NCI-H1436 (cell line): ENCODE results near the gene TMEM120A.

Source experiments
- DNase-seq: peaks from one replicate; lab custom pipeline; 2025; lab: John Stamatoyannopoulos, UW

Gene TMEM120A

DNA sequence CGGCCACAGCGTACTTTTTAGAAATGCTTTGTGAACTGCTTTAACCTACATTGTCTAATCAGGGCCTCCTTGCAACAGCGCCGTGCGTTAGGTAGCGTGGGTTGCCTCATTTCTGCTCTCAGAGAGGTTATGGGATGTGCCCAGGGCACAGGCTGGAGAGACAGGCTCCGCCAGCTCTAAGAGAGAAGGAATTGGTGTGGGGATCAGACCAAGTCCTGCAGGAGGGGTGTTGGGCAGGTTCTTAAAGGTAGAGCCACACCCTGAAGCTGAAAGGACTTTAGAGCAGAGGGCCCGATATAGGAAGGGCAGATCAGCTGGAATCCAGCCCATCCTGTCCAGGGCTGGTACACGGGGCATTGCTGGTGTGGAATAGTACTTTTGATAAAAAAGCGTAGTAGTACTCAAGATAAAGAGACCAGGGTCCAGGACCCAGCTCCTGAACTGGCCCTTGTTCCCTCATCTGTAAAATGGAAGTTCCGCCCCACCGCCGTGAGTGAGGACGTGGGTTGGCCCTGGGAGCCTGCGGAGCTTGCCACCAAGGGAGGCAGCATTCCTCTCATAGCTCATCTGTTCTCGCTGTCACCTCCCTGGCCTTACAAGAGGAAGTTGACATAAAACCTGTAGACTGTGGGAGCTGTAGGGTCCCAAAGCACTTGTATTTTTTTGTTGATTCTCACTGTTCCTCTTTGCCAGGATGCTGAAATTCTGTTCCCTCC, 37.2 kb downstream of the TMEM120A start:
- DNase-seq: no peak

DNA sequence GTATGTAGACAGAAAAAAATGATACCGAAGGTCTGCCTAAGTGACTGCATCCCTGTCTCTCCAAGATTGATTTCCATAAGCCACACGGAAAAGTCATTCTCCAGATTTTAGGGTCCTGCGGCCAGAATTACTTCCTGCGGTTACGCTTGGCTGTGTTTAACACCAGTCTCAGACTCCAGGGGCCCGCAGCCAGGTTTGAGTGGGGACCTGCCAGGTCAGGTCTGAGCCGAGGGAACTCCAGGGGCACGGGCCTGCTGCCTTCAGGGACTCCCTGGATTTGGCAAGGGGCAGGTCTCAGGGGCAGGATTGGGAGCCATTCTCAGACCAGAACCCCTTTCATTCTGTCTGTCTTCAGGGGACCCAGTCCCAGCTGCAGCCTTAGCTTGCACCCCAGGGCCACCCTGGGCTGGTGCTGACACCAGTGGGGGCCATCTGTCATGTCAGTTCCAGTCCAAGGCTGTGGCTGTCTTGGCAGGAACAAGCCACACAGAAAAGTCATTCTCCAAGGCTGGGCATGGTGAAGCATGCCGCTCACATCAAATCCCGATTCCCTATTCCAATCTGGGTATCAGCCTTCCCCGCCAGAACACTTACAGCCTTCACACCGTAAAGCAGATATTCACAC, 39.0 kb downstream of the TMEM120A start:
- no peak for DNase-seq

DNA sequence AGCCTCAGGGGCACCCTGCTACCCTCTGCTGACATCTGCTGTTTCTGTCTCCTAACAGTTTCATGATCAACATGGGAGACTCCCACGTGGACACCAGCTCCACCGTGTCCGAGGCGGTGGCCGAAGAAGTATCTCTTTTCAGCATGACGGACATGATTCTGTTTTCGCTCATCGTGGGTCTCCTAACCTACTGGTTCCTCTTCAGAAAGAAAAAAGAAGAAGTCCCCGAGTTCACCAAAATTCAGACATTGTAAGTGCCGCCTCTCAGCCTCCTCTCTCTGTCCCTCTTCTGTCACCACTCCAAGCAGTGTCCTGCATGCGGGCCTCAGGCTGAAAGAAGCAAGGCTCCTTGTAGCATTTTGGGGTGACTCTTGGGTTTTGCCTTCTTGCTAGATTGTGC, 40.5 kb downstream of the TMEM120A start:
- no peak for DNase-seq

DNA sequence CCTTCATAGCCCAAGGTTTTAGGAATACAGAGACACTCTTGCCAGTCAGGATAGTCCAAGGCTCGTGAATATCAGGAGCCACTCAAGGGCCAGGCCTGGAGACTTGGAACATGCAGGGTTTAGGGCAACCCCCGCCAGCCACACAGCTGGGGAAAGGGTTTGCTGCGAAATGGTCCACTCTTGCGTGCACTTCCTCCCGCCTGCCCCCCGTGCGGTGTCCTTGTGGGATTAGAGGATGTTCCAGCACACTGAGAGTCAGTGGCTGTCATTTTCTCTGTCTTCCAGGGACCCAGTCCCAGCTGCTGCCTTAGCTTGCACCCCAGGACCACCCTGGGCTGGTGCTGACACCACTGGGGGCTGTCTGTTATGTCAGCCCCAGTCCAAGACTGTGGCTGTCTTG, 41.0 kb downstream of the TMEM120A start:
- DNase-seq: no peak

DNA sequence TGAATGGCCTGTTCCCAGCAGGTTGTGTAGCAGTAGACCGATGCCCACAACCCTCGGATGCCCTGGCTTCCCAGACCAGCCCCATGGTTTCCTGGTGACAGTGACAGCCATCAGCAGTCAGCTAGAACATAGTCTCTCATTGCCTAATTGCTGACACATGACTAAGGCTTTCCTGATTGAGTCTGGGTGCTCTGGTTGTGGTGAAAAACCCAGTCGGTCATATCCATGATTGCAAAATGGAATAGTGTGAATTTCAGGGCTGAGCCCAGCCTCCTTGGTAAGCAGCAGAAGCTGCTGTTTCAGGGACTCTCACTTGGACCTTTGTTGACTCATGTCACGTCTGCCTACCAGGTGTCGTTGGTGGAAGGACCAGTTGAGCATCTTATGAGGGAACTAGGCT, 42.9 kb downstream of the TMEM120A start:
- DNase-seq: no peak

DNA sequence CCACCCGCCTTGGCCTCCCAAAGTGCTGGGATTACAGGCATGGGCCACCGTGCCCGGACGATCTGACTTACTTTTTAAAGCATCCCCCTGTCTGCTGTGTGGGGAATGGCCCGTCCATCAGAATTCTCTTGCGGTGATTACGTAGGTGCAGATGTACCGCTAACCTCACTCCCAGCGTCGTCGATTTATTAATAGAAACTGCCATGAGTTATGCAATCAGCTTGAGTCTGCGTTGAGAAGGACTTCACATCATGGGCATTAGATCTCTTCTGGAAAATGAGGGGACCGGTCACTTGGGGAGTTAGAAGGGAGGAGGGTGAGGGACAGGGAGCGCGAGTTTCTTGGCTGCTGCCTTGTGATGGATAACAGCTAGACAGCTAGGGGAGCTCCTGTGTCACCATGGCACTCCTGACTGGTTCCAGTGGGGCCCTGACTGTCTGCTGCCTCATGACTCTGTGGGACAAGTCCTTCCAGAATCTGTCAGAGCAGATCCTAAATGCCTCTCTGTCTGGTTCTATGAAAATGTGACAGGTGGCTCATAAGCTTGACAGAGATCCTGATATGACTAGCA, 44.2 kb downstream of the TMEM120A start:
- no peak for DNase-seq

DNA sequence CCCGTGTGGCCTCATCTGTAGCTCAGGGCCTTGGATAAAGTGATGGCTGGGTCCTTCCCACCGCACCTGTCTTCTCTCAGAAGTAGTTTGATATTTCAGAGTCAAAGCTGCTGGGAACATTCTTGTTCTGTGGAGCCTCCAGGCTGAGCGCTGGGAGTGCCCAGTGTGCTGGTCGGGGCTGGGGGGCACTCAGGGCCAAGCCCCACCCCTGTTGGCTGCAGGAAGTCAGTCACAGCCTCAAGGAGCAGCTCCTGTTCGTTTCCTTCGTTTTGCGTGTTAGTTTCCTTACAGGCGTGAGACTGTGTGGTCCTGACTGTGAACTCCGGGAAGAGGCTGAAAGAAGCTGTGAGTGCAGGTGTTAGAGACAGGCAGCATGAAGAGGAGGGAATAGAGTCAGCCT, 46.2 kb downstream of the TMEM120A start:
- no peak for DNase-seq

DNA sequence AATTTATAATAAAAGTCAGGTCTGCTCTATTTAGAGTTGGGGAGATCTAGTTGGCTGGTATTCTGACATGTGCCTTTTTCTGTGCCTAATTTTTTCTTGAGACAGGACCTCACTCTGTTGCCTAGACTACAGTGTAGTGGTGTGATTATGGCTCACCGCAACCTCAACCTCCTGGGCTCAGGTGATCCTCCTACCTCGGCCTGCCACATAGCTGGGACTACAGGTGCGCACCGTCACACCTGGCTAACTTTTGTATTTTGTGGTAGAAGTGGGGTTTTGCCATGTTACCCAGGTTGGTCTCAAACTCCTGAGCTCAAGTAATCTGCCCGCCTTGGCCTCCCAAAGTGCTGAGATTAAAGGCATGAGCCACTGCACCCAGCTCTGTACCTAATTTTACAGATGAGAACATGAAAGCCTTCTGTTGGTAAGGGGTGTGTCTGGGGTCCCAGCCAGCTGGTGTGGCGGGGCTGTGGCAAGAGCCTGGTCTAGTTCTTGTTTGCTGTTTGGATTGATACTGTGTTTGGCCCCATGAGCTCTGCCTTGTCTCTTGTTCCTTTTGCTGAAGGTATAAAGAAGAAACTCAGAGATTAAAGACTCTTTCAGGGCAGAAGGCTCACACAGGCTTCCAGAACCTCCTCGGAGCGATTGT, 48.1 kb downstream of the TMEM120A start:
- DNase-seq: no peak

DNA sequence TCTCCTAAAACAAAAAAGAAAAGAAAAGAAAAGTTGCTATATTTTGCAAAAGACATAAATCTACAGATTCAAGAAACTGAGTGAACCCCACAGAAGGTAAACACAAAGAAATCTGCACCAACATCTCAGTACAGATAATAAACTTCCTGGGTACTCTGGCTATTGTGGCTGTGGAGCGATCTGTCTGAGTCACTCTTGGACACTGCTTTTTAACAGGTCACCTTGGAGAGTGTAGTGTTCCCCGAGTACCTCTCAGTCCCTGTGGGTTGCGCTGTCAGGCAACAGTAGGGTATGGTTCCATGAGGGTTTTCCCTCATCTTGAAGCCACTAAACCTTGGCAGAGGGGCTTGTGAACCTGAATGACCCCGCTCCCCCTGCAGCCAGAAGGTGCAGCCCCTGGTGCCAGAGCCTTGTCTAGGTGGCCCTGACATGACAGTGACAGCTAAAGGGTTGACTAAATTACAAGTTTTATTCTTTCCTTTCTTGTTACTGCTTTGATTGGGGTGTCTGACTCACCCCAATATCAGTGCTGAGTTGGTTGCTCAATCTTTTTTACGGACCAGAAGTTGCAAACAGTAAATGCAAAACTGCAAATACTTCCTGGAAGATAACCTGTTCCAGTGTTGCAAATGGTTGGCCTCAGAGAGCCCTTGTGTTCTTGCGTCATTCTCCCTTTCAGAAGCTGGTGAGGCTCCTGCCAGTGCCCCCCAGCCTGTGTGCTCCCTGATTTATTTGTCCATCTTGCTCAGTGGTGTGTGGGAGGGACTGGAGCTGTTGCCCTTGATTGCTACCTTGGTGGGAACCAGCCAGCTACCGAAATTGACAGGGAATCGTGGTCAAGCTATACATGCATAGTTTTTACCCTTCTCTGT, 48.9 kb downstream of the TMEM120A start:
- no peak for DNase-seq

DNA sequence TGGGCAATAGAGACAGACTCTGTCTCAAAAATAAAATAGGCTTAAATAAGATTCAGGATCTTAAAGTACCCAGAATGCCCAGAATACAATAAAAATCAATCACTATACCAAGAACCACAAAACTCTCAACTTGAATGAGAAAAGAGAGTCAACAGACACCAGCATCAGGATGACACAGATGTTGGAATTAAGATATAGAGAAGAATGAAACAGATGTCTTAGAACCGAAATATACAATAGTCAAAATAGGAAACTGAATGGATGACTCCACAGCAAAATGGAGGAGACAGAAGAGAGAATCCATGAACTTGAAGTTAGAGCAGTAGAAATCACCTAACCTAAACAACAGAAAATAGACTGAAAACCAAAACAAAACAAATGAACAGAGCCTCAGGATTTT, 49.9 kb downstream of the TMEM120A start:
- no peak for DNase-seq

DNA sequence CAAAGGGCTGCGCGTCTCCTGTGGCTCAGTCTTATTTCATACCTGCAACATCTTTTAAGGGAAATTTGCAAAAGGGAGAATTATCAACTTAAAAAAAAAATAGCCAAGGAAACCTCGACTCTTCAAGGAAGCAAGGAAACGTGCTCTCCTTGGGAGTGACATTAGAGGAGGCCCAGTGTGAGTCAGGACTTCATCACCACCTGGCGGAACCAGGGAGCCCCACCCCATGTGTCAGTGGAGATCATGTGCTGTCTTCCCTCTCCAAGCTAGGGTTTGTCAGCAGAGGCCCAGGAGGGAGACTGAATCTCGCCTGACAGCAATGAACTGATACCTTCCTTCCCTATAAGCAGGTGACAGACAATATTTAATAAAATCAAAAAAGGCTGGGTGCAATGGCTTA, 50.5 kb downstream of the TMEM120A start:
- no peak for DNase-seq

DNA sequence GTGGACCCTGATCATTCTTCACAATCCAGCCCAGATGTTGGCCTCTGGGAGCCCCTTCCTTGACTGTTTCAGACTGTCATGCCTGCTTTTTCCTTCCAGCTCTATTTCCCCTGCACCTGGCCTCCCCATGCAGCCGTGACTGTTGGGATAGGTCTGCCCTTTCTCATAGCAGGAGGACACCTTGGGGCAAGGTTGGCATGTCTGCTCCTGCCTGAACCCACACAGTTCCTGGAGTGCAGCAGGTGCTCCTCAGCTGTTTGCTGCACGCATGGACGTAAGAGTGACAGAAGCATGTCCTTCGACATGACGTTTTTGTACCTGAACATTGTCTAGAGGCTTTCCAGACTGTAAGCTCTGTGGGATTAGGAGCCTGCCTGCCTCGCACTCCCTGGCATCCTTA, 55.5 kb downstream of the TMEM120A start:
- no peak for DNase-seq

DNA sequence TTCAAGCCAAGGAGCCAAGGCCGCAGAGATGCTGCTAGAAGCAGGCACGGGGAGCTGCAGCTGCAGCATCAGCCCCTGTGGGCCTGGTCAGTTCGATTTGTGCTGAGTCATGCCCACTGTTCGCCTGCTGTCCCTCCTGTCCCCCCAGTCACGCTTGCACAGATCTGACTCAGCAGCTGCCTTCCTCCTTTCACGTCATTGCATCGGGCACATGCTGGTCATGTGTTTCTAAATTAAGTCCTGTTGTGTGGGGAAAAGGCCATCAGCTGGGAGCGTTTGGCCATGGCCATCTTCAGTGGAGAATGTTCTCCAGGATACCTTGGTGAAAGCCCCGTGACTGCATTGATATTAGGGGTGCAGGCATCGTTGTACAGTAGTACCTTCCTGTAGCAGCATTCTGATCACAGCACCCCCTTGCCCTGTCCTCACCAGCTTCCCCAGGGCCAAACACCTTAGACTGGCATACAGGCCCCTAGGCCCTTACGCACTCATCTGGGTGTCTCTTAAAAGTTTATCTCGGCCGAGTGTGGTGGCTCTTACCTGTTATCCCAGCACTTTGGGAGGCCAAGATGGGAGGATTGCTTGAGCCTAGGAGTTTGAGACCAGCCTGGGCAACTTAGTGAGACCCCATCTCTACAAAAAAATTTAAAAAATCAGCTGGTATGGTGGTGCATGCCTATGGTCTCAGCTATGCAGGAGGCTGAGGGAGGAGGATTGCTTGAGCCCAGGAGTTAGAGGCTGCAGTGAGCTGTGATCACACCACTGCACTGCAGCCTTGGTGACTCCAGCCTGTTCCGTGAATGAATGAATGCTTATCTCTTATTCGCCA, 56.2 kb downstream of the TMEM120A start:
- DNase-seq: no peak
